Activated naive CD4-positive, alpha-beta T cell treated with Interleukin-2 at 50 U/mL for 16 hours (primary cell): ENCODE data around the gene DOK4.
"Not testable (repeated sequence)": the region's sequence is repeated elsewhere in the genome, so short reads cannot be mapped to it uniquely, and the experiment has no call there.

Experiments
- DNase-seq: peaks from one replicate; pipeline ENCODE4 v3.0.0-alpha.2; 2020

The DOK4 gene

GRCh38 chr16:57500578-57501111, 14.4 kb upstream of the DOK4 start:
- no peak for DNase-seq

GRCh38 chr16:57499941-57500340, 13.6 kb upstream of the DOK4 start:
- not testable (repeated sequence) for DNase-seq

DNA sequence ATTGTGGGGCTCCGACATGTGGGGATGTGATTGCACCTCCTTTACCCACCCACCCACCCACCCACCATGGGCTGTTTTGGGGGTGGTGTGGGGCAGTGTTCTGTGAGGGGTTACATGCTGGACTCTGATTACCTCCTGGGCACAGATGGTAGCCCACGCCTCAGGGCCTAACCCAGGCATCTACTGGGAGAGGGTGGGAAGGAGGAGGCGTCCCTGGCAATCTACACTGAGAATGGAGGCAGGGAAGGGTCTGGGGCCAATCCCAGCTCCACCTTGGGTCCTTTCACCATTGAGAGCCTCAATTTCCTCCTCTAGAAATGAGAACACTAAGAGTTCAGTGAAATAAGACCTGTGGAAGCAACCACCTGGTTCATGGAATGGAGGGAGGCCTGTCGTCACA, 11.7 kb upstream of the DOK4 start:
- no peak for DNase-seq

DNA sequence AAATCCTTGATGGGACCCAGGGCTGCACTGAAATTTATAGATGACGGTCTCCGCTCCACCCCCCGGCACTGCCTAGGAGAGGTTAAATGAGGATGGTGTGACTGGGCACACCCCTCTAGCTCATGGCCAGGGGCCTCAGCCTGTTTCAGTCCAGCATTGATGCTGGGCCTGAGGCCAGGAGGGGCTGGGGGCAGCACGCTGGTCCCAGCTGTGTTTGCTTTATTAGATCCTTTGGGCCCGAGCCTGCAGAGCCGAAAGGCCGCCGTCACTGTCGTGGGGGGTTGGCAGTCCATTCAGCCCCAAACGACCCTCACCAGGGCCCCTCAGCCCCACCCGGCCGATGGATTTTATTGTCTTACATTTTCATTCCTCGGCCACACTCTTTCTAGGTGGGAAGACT, 10.8 kb upstream of the DOK4 start:
- DNase-seq: no peak

DNA sequence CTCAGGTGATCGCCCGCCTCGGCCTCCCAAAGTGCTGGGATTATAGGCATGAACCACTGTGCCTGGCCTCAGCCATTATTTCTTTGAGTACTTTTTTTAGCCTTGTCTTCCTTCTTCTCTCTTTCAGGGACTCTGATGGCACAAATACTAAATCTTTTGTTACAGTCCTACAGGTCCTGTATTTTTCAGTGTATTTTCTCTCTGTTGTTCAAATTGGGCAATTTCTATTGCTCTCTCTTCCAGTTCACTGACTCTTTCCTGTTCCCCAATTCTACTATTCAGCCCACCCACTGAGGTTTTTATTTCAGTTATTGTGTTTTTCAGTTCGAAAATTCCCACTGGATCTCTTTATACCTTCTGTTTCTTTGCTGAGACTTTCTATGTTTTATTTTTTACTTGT, 7.5 kb upstream of the DOK4 start:
- DNase-seq: no peak

- no peak for DNase-seq
Measured at GRCh38 chr16:57489229-57489628, 2.9 kb upstream of the DOK4 start.

- DNase-seq: no peak
Measured at GRCh38 chr16:57486858-57487834, 853 bp upstream of the DOK4 start.

- no peak for DNase-seq
Measured at GRCh38 chr16:57485091-57485915, 990 bp downstream of the DOK4 start.

DNA sequence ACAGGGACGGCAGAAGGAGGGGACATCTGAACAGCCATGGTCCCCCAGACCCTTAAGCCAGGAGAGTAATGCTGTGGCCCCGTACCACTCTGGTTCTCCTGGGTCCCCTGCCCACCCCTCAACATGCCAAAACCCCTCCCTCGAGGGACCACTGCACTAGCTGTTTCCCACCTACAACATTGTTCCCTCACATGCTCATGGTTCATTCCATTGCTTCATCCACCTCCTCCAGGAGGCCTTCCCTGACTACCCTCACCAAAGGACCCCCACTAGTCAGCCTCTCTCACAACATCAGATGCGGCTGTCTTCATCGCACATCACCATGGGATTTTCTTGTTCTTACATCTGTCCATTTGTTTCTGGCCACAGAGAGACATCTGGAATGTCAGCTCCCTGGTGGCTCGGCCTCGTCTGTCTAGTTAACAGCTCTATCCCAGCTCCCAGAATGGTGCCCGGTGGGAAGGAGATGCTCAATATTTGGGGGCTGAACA, 1.7 kb downstream of the DOK4 start:
- DNase-seq: no peak

DNA sequence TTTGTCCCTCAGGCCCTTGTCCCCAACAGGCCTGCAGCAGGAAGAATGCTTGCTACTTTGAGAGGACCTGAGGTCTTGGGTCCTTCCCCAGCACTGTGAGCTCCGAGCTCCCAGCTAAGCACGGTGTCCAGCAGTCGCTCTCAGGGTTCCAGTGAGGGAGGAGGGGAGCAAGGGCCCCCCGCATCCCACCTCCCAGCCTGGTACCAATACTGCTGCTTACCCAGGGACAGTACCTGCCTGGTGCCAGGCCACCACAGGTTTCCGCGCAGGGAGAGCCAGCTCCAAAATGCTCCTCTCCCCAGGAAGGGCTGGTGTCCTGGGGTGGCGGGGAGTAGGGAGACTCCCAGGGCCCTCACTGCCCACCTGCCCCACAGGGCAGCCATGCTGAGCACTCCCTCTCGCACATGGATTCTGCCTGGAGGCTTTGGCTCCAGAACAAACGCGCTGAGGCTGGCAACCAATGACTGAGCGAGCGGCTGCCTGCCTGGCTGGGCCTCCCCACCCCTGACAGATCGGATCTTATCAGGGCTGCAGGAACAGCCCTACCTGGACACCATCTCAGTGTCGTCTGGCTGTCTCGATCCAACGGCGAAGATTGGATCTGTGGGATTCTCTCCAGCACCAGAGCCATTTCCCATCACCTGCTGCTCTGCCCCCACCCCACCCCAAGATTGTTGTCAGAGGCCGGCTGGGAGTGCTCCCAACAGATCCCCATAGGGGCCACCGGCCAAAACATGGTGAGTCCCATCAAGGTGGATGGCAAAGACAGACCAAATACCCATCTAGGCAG, 2.4 kb downstream of the DOK4 start:
- no peak for DNase-seq

DNA sequence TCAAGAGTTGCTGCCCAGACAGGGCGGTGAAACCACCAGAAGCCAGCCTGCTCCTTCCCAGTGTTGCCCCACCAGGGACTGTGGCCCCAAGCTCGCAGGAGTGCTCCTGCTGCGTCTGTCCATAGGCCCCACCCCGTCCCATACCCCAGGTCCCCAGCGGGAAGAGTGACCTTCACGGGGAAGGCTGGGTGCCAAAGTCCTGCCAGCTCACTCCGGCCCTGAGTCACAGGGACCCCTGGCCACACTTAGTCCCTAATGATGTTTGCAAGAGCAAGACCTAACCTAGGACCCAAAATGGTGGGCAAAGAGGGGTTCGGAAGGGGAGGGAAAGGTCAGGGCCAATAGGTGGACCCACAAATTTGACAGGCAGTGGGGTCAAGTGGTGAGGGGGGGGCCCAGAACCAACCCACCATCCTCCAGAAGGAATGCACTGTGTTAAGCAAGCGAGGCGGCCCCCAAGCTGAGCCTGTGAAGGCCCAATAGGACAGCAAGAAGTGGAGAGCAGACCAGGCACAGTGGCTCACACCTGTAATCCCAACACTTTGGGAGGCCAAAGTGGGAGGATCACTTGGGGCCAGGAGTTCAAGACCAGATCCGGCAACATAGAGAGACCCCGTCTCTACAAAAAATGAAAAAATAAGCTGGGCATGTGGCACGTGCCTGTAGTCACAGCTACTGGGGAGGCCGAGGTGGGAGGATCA, 3.3 kb downstream of the DOK4 start:
- no peak for DNase-seq

DNA sequence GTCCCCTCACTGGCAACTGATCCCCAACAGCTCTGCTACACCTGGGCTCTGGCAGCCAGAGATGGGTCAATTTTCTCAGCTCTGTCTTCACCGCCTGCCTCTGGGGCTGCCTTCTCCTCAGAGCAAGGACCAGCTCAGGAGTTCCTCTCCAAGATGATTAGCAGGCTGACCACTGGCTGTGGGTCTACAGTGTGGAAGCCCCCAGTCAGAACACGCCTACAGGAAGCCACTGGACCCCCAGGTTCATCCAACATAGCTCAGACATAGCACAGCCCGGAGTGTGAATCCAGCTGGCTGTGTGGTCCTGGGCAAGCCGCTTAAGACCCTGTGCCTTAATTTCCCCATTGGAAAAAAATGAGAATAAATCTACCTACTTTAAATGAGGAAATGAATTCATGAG, 4.9 kb downstream of the DOK4 start:
- DNase-seq: no peak

- no peak for DNase-seq
Measured at GRCh38 chr16:57480754-57481230, 5.5 kb downstream of the DOK4 start.

DNA sequence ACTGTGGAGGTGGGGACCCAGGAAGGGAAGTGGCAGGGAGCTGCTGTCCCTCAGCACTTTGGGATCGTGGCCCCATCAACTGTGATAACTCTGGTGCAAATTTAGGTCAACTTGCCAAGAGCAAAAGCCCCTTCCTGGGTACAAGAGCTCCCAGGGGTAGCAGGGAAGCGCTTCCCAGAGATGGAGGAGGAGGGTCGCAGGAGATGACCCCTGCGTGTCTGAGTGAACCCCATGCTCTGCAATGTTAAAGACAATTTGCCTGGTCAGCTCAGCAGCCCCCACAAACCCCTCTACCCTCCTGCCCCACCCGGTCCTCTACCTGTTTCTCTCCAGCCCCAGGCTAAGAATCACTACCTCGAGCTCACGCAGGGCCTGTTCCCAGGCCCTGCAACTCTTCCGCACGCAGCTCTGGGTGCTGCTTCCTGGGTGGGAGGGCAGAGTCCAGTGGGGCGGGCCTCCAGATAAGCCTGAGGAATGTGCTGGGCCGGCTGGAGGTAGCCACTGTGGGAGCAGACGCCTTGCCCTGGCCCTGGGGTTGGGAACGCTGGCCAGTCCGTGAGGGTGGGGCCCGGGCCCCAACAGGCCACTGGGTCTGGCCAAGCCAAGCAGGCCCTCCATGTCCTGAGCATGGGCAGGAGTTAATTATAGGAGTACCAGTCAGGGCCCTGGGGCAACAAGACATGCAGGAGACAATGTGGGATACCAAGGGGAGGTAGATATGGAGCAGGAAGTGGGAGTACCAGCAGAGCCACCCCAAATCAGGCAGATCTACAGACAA, 6.1 kb downstream of the DOK4 start:
- no peak for DNase-seq

- no peak for DNase-seq
Measured at GRCh38 chr16:57479205-57479975, 6.9 kb downstream of the DOK4 start.

DNA sequence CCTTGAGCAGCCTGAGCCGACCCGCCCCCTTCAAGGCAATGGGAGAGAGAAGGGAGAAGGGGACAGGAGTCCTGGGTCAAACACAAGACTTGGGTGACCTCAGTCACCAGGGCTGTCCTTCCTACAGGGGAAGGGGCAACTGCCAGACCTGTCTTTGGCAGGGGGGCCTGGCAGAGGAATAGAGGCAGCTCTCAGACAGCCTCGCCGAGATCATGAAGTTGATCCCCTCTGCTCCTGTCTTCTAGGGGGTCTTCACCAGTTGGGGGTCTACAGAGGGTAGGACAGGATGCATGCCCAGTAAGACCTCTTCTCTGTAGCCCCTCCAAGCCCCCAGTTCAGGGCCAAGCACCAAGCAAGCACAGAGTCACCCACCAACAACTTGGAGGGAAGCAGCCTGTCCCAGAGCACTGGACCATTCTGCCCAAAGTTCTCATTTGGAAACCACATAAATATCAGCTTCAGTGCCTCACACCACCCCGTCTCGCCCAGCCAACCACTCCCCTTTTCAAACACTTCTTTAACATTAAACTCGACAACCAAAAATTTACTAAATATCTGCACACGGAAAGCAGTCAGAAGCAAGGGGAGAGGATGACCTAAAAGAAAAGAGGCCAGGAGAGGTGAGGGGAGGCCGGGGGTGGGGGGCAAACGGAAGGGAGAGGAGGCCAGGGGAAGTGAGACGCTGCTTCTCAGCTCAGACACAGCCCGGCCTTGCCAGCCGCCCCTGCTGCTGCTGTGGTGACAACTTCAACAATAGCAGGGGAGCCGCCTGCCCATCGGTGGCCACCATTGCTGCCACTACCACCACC, 7.7 kb downstream of the DOK4 start:
- no peak for DNase-seq

- DNase-seq: no peak
Measured at GRCh38 chr16:57477531-57478202, 8.6 kb downstream of the DOK4 start.

DNA sequence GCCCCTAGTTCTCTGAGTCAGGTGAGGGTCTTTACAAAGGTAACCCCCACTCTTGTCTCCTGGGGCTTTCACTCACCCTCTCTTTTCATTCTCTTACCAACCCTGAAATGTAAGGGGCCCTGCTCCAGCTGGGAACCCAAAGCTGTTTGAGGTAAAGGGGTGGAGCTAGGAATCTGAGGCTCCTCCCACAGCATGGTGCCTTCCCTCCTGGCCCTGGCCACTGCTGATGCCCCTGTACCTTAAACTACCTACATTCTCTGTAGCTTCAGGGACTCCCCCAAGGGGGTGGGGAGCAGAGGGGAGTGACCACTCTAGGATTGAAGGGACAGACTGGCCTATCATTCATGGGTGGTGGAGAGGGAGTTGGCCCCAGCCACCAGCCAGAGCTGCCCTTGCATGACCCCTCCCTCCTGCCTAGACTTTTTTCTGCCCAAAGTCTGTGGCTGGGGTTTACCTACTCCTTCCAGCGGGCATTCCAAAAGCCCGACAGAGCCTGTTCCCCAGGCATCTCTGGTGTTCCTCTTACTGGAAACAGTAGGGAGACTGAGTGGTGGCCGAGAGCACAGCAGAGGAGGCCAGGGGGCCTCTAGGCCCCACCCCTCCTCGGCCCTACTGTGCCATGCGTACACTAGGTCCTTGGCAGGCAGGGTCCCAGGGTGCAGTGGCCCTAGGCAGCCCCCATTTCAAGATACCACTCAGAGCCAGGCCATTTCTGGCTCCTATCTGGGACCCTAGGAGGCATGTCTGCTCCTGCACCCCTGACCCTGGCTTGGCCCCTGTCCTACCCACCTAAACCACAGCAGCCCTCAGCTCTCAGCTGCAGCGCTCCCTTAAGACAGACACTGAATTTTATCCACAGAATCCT, 9.5 kb downstream of the DOK4 start:
- DNase-seq: no peak
